Chondrocyte (in vitro differentiated cells): ENCODE measurements around the gene LHFPL6. TPM values are rescaled to one million over a fixed set of nuclear protein-coding genes. Genes with fewer than 3 reads are reported as not detected.
A peak's percentile ranks its signal among the peaks of the same experiment; 100 is the strongest.

Source experiments
- DNase-seq: peaks from one replicate; pipeline ENCODE4 v3.0.0; 2021; ENCODE audit warnings: mixed read lengths, low spot score
- H3K27ac Mint-ChIP-seq: one replicate; pipeline ENCODE4 v1.8.0; 2021; ENCODE audit warnings: mild to moderate bottlenecking, moderate library complexity, mixed read lengths; ENCODE audit not compliant: unreplicated experiment
- H3K27me3 Mint-ChIP-seq: 2 replicates; pipeline ENCODE4 v1.8.0; 2021; ENCODE audit warnings: low read depth, mixed read lengths
- H3K36me3 Mint-ChIP-seq: 2 replicates; pipeline ENCODE4 v1.8.0; 2021; ENCODE audit warnings: low read depth, mixed read lengths
- H3K4me1 Mint-ChIP-seq: 2 replicates; pipeline ENCODE4 v1.8.0; 2021; ENCODE audit warnings: low read depth, mild to moderate bottlenecking, mixed read lengths
- H3K4me3 Mint-ChIP-seq: one replicate; pipeline ENCODE4 v1.8.0; 2021; ENCODE audit warnings: mild to moderate bottlenecking, moderate library complexity, mixed read lengths; ENCODE audit not compliant: unreplicated experiment
- H3K9me3 Mint-ChIP-seq: 2 replicates; pipeline ENCODE4 v1.8.0; 2021; ENCODE audit warnings: low read depth, mixed read lengths
- CTCF ChIP-seq: fragments of 200-600 bp; sonication (generic); IDR thresholded peaks from 2 replicates; pipeline ENCODE4 v1.5.0; 2021; ENCODE audit warnings: antibody characterized with exemption, mild to moderate bottlenecking, moderate library complexity
- total RNA-seq: library from RNA; stranded (reverse); gene quantifications from 3 replicates; pipeline ENCODE4 v1.2.1, GENCODE V29; 2021

Gene LHFPL6
- total RNA-seq, 1 donor from 2014 or later: 101 TPM

GRCh38 chr13:39484506-39485313 lies 118.3 kb downstream of the LHFPL6 start:
- Mint-ChIP-seq H3K4me1 (peaks cover 52% of the 10 kb centered on the region), H3K36me3 (no peaks in the 10 kb centered on the region), H3K9me3 (no peaks in the 10 kb centered on the region), H3K4me3 (no peak overlapping the region), H3K27ac (peak overlapping the region; percentile 32), H3K27me3 (no peaks in the 10 kb centered on the region)
- no peak for DNase-seq
- TF ChIP-seq CTCF: no peak

DNA sequence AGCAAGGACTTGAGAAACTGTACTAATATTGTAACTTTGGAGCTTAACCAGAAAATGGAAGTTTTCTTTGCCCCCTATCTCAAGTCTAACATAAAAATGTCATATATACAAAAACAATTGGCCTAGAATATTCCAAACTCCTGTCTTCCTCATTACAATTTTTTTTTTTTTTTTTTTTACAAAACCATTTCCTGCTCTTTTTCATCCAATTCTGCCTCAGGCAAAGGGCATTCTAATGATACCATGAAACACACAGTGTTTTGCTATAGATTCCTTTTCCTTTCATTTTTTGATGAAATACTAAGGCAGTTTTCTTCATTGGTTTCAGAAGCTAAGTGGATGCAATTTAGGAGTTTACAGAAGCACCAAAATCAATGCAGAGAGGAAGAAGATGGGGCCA lies 119.7 kb downstream of the LHFPL6 start:
- Mint-ChIP-seq H3K4me1 (peaks cover 59% of the 10 kb centered on the region), H3K27ac (peak overlapping the region; percentile 25), H3K4me3 (no peak overlapping the region)

DNA sequence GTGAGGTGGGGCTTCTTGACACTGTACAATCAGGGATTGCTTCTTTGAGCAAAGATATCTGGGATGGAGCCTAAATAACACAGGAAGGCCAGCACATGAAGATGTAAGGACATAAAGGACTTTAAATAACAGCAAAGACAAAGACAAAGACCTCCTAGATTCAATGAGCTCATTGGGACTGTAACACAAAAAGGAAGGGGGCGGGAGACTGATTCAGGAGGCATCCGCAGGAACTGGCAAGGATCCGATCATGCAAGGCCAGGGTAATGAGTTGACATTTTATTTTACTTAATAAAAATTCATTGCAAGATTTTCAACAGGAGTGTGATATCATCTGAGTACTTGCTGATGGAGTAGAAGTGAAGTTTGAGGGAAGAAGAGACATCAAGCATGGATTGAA lies 121.5 kb downstream of the LHFPL6 start:
- no peak for TF ChIP-seq CTCF
- H3K27me3 Mint-ChIP-seq: no peaks in the 10 kb centered on the region
- H3K27ac Mint-ChIP-seq: no peak overlapping the region
- no peak overlapping the region for H3K4me3 Mint-ChIP-seq
- no peak for DNase-seq
- H3K9me3 Mint-ChIP-seq: no peaks in the 10 kb centered on the region
- no peaks in the 10 kb centered on the region for H3K36me3 Mint-ChIP-seq
- H3K4me1 Mint-ChIP-seq: peaks cover 56% of the 10 kb centered on the region

More for the DNA sequence above, 119.7 kb downstream of the LHFPL6 start:
- H3K36me3 Mint-ChIP-seq: no peaks in the 10 kb centered on the region
- H3K27me3 Mint-ChIP-seq: no peaks in the 10 kb centered on the region
- no peak for TF ChIP-seq CTCF
- H3K9me3 Mint-ChIP-seq: no peaks in the 10 kb centered on the region
- no peak for DNase-seq

- TF ChIP-seq CTCF: no peak
- DNase-seq: no peak
- no peaks in the 10 kb centered on the region for H3K27me3 Mint-ChIP-seq
- H3K27ac Mint-ChIP-seq: no peak overlapping the region
- peaks cover 11% of the 10 kb centered on the region for H3K4me1 Mint-ChIP-seq
- no peak overlapping the region for H3K4me3 Mint-ChIP-seq
- peaks cover 1% of the 10 kb centered on the region for H3K36me3 Mint-ChIP-seq
- peaks cover 13% of the 10 kb centered on the region for H3K9me3 Mint-ChIP-seq
These were observed 128.4 kb downstream of the LHFPL6 start for GRCh38 chr13:39474600-39474999.

DNA sequence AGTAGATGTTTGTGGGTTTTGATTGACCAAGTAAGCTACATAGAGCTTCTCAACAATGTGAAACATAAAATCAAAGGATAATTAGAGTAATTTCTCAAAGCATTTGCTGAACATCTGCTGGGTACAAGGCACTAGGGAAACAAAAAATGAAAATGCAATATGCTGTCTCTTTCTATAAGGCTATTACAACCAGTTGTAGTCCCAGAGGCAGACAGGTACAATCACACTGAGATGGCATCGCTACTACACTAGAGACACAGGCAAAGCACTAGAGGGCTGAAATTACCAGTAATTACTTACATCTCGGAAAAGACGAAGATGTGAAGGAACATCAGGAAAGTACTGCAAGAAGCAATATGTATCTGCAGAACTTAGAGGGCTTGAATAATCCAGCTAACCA lies 133.3 kb downstream of the LHFPL6 start:
- H3K4me3 Mint-ChIP-seq: no peak overlapping the region
- no peak for DNase-seq
- no peaks in the 10 kb centered on the region for H3K27me3 Mint-ChIP-seq
- H3K9me3 Mint-ChIP-seq: peaks cover 13% of the 10 kb centered on the region
- peaks cover 1% of the 10 kb centered on the region for H3K36me3 Mint-ChIP-seq
- H3K4me1 Mint-ChIP-seq: peaks cover 11% of the 10 kb centered on the region
- no peak overlapping the region for H3K27ac Mint-ChIP-seq
- no peak for TF ChIP-seq CTCF
